ENCODE measurements around the gene LSS. TPM values are rescaled to one million over a fixed set of nuclear protein-coding genes. Genes with fewer than 3 reads are reported as not detected.
"Not testable (repeated sequence)": the region's sequence is repeated elsewhere in the genome, so short reads cannot be mapped to it uniquely, and the experiment has no call there.

LSS gene
- total RNA-seq, 2 donors from 2014 or later, result 78.2 to 142 TPM

GRCh38 chr21:46245213-46245915, 16.8 kb upstream of the LSS start:
- no peaks in the 10 kb centered on the region for H3K4me1 ChIP-seq
- no peak for TF ChIP-seq CTCF (IDR thresholded peaks at IDR 0.05)

GRCh38 chr21:46244602-46245001, 16.0 kb upstream of the LSS start:
- intact Hi-C loops (cut with DNase I), result no loop called here
- Histone ChIP-seq H3K27me3 (no peaks in the 10 kb centered on the region), H3K4me3 (no peak overlapping the region), H3K9ac (ENCODE audit: low read depth in 2 of 2, low read length in 2 of 2) (no peak overlapping the region), H3K27ac (no peak overlapping the region), H3K9me3 (no peaks in the 10 kb centered on the region), H3K4me1 (no peaks in the 10 kb centered on the region), H3K36me3 (peaks cover 39% of the 10 kb centered on the region)
- no peak for DNase-seq
- TF ChIP-seq CTCF (IDR thresholded peaks at IDR 0.05), result no peak

More at GRCh38 chr21:46245213-46245915, 16.8 kb upstream of the LSS start:
- no peak for DNase-seq
- intact Hi-C loops (cut with DNase I), result no loop called here
- H3K27me3 ChIP-seq, result no peaks in the 10 kb centered on the region
- H3K4me3 ChIP-seq, result no peak overlapping the region
- H3K9ac ChIP-seq (ENCODE audit: low read depth in 2 of 2, low read length in 2 of 2), result no peak overlapping the region
- H3K9me3 ChIP-seq, result no peaks in the 10 kb centered on the region
- H3K36me3 ChIP-seq, result peaks cover 36% of the 10 kb centered on the region
- no peak overlapping the region for H3K27ac ChIP-seq

GRCh38 chr21:46243960-46244361, 15.4 kb upstream of the LSS start:
- TF ChIP-seq CTCF (IDR thresholded peaks at IDR 0.05), result no peak
- H3K27ac ChIP-seq, result no peak overlapping the region
- intact Hi-C loops (cut with DNase I), result no loop called here
- DNase-seq, result no peak
- no peak overlapping the region for H3K9ac ChIP-seq (ENCODE audit: low read depth in 2 of 2, low read length in 2 of 2)
- H3K4me3 ChIP-seq, result no peak overlapping the region
- no peaks in the 10 kb centered on the region for H3K27me3 ChIP-seq
- peaks cover 39% of the 10 kb centered on the region for H3K36me3 ChIP-seq
- H3K9me3 ChIP-seq, result no peaks in the 10 kb centered on the region
- H3K4me1 ChIP-seq, result no peaks in the 10 kb centered on the region

DNA sequence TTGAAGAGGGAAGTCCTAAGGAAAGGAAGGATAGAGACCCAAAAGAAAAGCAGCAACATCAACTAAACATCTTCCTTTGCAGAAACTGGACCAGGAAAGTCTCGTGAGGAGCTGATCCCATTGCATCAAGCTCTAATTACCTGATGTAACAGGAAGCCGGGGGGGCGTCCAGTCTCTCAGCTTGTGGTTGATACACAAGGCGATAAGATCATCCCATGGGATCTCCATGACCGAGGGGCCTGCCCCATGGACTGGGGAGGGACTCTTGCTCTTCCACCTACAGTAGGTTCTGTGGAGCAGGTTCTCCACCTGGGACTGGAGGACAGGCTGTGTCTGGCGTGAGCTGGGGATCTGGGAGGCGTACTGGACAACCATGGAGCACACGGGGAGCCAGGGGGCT, 14.8 kb upstream of the LSS start:
- Histone ChIP-seq H3K27me3 (no peaks in the 10 kb centered on the region), H3K9ac (ENCODE audit: low read depth in 2 of 2, low read length in 2 of 2) (no peak overlapping the region), H3K27ac (no peak overlapping the region), H3K4me1 (no peaks in the 10 kb centered on the region), H3K9me3 (no peaks in the 10 kb centered on the region), H3K36me3 (peaks cover 39% of the 10 kb centered on the region), H3K4me3 (no peak overlapping the region)
- TF ChIP-seq CTCF (IDR thresholded peaks at IDR 0.05), result no peak
- DNase-seq, result no peak
- intact Hi-C loops (cut with DNase I), result no loop called here

DNA sequence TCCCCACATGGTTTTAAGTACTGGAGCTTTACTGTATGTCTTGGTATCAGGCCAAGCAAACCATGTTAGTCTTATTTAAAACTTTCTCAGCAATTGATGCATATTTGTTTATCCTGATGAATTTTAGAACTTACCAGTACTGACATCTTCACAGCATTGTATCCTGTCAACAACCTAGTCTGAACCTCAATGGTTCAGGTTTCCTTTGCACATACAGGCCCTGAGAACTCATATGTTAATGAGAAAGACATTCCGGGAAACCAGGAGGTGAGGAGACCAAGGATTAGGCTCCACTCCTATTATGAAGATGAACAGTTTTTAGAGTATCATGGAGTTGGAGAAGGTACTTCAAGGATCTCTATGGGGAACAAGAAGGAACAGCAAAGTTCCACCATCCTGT, 13.0 kb upstream of the LSS start:
- H3K9ac ChIP-seq (ENCODE audit: low read depth in 2 of 2, low read length in 2 of 2); H3K27me3 ChIP-seq; DNase-seq; intact Hi-C loops (cut with DNase I); H3K4me3 ChIP-seq; H3K9me3 ChIP-seq; H3K4me1 ChIP-seq; H3K27ac ChIP-seq: not testable (repeated sequence)
- H3K36me3 ChIP-seq, result peaks cover 39% of the 10 kb centered on the region

DNA sequence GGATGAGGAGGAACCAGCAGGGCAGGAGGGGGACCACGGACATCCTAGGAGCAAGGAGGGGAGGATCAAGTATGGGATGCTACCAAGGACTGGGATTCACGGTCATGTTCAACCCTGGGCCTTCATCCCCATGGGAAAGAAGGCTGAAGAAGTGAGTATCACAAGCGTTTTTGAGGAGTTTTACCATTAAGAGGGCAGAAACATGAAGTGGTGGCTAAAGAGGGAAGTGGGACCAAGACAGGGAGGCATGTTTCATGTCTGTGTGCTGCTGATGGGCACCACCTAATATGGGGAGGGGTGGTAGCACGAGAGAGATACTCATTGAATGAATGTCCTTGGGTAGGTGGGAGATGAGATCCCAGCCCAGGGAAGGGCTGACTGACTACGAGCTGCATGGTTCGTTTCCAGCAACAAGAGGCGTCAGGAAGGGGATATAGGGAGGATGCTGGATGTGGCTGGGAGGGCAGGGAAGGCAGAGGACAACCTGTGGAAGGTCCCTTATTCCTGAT, 11.3 kb upstream of the LSS start:
- no peaks in the 10 kb centered on the region for H3K27me3 ChIP-seq
- peaks cover 32% of the 10 kb centered on the region for H3K36me3 ChIP-seq
- H3K4me1 ChIP-seq, result no peaks in the 10 kb centered on the region
- intact Hi-C loops (cut with DNase I), result no loop called here
- H3K9me3 ChIP-seq, result no peaks in the 10 kb centered on the region
- H3K9ac ChIP-seq (ENCODE audit: low read depth in 2 of 2, low read length in 2 of 2), result no peak overlapping the region
- H3K27ac ChIP-seq, result no peak overlapping the region
- no peak for DNase-seq
- no peak for TF ChIP-seq CTCF (IDR thresholded peaks at IDR 0.05)
- no peak overlapping the region for H3K4me3 ChIP-seq

Measured in colonic mucosa (tissue), 4 donors.